GM18870 (cell line): ENCODE measurements around the gene EIF4G3.

Experiments
- ATAC-seq: cut with Tn5 transposase; IDR thresholded peaks from one replicate; pipeline ENCODE4 v1.9.1; 2021; ENCODE audit warnings: moderate library complexity; ENCODE audit not compliant: unreplicated experiment

The EIF4G3 gene

GRCh38 chr1:20999525-21000244 lies 177.0 kb downstream of the EIF4G3 start:
- no peak for ATAC-seq

GRCh38 chr1:20998826-20999225 lies 177.9 kb downstream of the EIF4G3 start:
- no peak for ATAC-seq

- ATAC-seq, result no peak
Observed at GRCh38 chr1:20997602-20998224, 179.0 kb downstream of the EIF4G3 start.

- no peak for ATAC-seq
Observed at GRCh38 chr1:20996554-20996953, 180.1 kb downstream of the EIF4G3 start.

- ATAC-seq, result no peak
Observed at GRCh38 chr1:20993716-20994575, 182.8 kb downstream of the EIF4G3 start.

- no peak for ATAC-seq
Observed at GRCh38 chr1:20992322-20993056, 184.2 kb downstream of the EIF4G3 start.

- ATAC-seq, result no peak
Observed at GRCh38 chr1:20988943-20989342, 187.8 kb downstream of the EIF4G3 start.

- no peak for ATAC-seq
Observed at GRCh38 chr1:20987831-20988825, 188.6 kb downstream of the EIF4G3 start.

- ATAC-seq, result no peak
Observed at GRCh38 chr1:20983297-20983889, 193.3 kb downstream of the EIF4G3 start.

GRCh38 chr1:20982316-20982715 lies 194.4 kb downstream of the EIF4G3 start:
- ATAC-seq, result no peak

GRCh38 chr1:20981915-20982314 lies 194.8 kb downstream of the EIF4G3 start:
- no peak for ATAC-seq

GRCh38 chr1:20980051-20980450 lies 196.6 kb downstream of the EIF4G3 start:
- no peak for ATAC-seq

- ATAC-seq, result no peak
Observed at GRCh38 chr1:20978413-20978812, 198.3 kb downstream of the EIF4G3 start.

- no peak for ATAC-seq
Observed at GRCh38 chr1:20975668-20976067, 201.0 kb downstream of the EIF4G3 start.

- no peak for ATAC-seq
Observed at GRCh38 chr1:20974951-20975350, 201.7 kb downstream of the EIF4G3 start.

GRCh38 chr1:20974069-20974468 lies 202.6 kb downstream of the EIF4G3 start:
- no peak for ATAC-seq

- ATAC-seq, result no peak
Observed at GRCh38 chr1:20972855-20973254, 203.8 kb downstream of the EIF4G3 start.

GRCh38 chr1:20964540-20965484 lies 211.9 kb downstream of the EIF4G3 start:
- ATAC-seq, result no peak
